Measurements from ENCODE around the gene EIF4G2. TPM values are rescaled to one million over a fixed set of nuclear protein-coding genes. Genes with fewer than 3 reads are reported as not detected.
A peak's percentile ranks its signal among the peaks of the same experiment; 100 is the strongest.

EIF4G2 gene
- total RNA-seq, 4 donors from 2014 or later: 397 to 521 (median 465) TPM

- H3K4me1 ChIP-seq: no peaks in the 10 kb centered on the region
Observed at GRCh38 chr11:10818594-10818993, 9.9 kb upstream of the EIF4G2 start.

DNA sequence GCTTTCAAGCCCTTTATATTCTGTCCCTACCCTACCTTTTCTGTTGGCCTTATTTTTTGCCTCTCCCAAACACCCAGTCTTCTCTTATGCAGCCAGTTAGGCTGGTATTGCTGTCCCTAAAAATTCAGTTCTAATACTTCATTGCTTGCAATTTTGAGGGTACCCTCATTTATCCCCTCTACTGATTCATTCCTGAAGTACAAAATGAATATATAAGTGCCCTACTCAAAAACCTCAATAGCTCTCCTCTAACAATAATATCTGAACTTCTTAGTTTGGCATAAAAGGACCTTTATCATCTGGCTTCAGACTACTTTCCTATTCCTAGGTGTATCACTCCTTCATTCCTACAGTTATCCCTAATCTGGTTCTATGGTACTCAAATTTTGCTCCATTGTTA, 5.2 kb upstream of the EIF4G2 start:
- no peaks in the 10 kb centered on the region for H3K36me3 ChIP-seq
- H3K4me3 ChIP-seq: no peak overlapping the region
- H3K9me3 ChIP-seq: no peaks in the 10 kb centered on the region
- TF ChIP-seq POLR2A (IDR thresholded peaks at IDR 0.05): no peak
- intact Hi-C loops (cut with DNase I; ENCODE audit: low total_unique reads): no loop called here
- no peaks in the 10 kb centered on the region for H3K27me3 ChIP-seq
- DNase-seq: no peak
- no peak for ATAC-seq
- H3K4me1 ChIP-seq: no peaks in the 10 kb centered on the region
- in situ Hi-C loops (cut with MboI; ENCODE audit: low sequenced_read_pairs in 4 of 4): loop anchor here in 1 of 4 donors (5.0 to 25.0 kb wide), 2 partner anchors 33 to 323 kb away; no protein-coding TSS in a partner anchor
- H3K27ac ChIP-seq: no peak overlapping the region

More at GRCh38 chr11:10818594-10818993, 9.9 kb upstream of the EIF4G2 start:
- Histone ChIP-seq H3K27ac (no peak overlapping the region), H3K4me3 (no peak overlapping the region), H3K9me3 (no peaks in the 10 kb centered on the region), H3K36me3 (no peaks in the 10 kb centered on the region), H3K27me3 (no peaks in the 10 kb centered on the region)
- in situ Hi-C loops (cut with MboI; ENCODE audit: low sequenced_read_pairs in 4 of 4) (loop anchor here in 1 of 4 donors (25.0 kb wide), 1 partner anchor 319 kb away; no protein-coding TSS in a partner anchor), intact Hi-C loops (cut with DNase I; ENCODE audit: low total_unique reads) (no loop called here)
- TF ChIP-seq POLR2A (IDR thresholded peaks at IDR 0.05) (no peak), CTCF (IDR thresholded peaks at IDR 0.05 in 4 of 5, conservative IDR thresholded peaks at IDR 0.05 in 1 of 5) (no peak)
- ATAC-seq: no peak
- DNase-seq: no peak

DNA sequence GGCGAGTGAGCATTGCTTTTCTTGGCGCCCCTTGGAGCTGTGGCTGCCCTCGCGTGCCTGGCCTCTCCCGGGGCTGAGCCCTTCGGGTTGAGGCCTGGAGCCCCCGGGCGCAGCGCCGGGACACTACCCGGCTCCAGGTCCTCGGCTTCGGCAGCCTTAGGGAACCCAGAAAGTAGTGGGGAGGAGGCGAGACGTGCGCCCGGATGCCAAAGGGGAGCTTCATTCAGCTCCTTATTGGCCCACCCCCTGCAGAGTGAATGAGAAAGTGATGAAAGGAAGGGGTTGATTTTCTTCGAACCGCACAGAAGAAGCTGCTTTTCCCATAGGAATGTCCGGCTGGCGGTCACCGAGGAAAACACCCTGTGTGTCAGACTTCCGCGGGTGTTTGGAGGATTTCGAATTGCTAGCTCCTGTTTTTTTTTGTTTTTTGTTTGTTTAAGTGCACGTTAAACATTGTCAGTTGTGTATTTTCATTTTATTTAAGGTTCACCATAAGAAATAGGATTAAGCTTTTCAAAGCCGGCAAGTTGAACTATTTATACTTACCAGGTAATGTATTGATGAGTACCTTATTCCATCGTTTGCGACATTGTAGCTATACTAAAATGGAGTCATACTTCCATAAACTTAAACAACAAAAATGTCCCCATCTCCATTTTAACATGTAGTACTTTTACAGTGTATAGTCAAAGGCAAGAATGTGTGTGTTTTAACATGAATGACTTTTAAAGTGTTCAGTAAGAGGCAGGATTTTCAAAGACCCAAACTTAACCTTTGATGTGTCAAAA, 841 bp upstream of the EIF4G2 start:
- H3K27me3 ChIP-seq: no peaks in the 10 kb centered on the region
- H3K36me3 ChIP-seq: peaks cover 4 to 26% of the 10 kb centered on the region in 2 donors
- ATAC-seq: peak; percentile 30 to 37
- DNase-seq: no peak
- TF ChIP-seq POLR2A (IDR thresholded peaks at IDR 0.05) (no peak), CTCF (IDR thresholded peaks at IDR 0.05 in 4 of 5, conservative IDR thresholded peaks at IDR 0.05 in 1 of 5) (no peak)
- intact Hi-C loops (cut with DNase I; ENCODE audit: low total_unique reads): loop anchor here (2.0 to 5.0 kb wide), 3 partner anchors 57 to 1033 kb away; partner anchors contain the start of gene CTR9
- H3K9me3 ChIP-seq: no peaks in the 10 kb centered on the region
- in situ Hi-C loops (cut with MboI; ENCODE audit: low sequenced_read_pairs in 4 of 4): loop anchor here in 2 of 4 donors (5.0 to 25.0 kb wide), 3 partner anchors 38 to 328 kb away; partner anchors contain the start of gene ZBED5 (in 1 of the 2)
- H3K27ac ChIP-seq: peak overlapping the region; percentile 94 to 99 (median 97)
- H3K4me1 ChIP-seq: peaks cover 26 to 28% of the 10 kb centered on the region in 2 donors
- H3K4me3 ChIP-seq: peak overlapping the region; percentile 77 to 97 (median 85)

DNA sequence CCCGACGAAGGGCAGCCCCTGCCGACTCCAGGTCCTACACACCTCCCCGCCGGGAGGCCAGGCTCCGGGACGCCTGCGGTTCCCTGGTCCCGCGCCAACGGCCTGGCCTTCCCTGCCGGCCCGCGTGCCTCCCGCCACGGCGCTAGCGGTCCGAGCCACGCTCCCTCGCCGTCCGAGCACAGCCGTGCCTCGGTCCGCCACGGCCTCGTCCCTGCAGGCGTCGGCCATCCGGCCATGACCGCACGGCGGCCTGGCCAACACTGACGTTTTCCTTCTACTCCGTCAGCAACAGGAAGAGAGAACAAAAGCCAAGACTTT, 532 bp downstream of the EIF4G2 start:
- in situ Hi-C loops (cut with MboI; ENCODE audit: low sequenced_read_pairs in 4 of 4): loop anchor here in 2 of 4 donors (10.0 to 25.0 kb wide), 2 partner anchors 47 to 329 kb away; partner anchors contain the start of gene ZBED5 (in 1 of the 2)

More for the DNA sequence above, 532 bp downstream of the EIF4G2 start:
- DNase-seq (no peak), ATAC-seq (peak in 1 of 2 donors; percentile 31)
- Histone ChIP-seq H3K27ac (peak overlapping the region; percentile 94 to 99 (median 97)), H3K4me1 (peaks cover 29 to 37% of the 10 kb centered on the region in 2 donors), H3K9me3 (no peaks in the 10 kb centered on the region), H3K4me3 (peak overlapping the region; percentile 77 to 97 (median 91)), H3K36me3 (peaks cover 4 to 40% of the 10 kb centered on the region in 2 donors), H3K27me3 (no peaks in the 10 kb centered on the region)
- intact Hi-C loops (cut with DNase I; ENCODE audit: low total_unique reads): loop anchor here (1.0 to 5.0 kb wide), 5 partner anchors 50 to 1035 kb away; partner anchors contain the start of genes CTR9 and ZBED5
- TF ChIP-seq CTCF (IDR thresholded peaks at IDR 0.05 in 4 of 5, conservative IDR thresholded peaks at IDR 0.05 in 1 of 5): no peak
- TF ChIP-seq POLR2A (IDR thresholded peaks at IDR 0.05): no peak

Data from gastrocnemius medialis (tissue), 4 donors.